ENCODE results near the gene TLE4.

- TF ChIP-seq CTCF (conservative IDR thresholded peaks at IDR 0.05 in 1 of 2, IDR thresholded peaks at IDR 0.05 in 1 of 2; ENCODE audit: extremely low read depth in 1 of 2, insufficient read depth in 1 of 2, low read depth in 1 of 2, low read length in 2 of 2) (no peak), EZH2 (IDR thresholded peaks at IDR 0.05; ENCODE audit: borderline replicate concordance, low read length) (no peak)
Measured at GRCh38 chr9:79762070-79762469, 190.3 kb downstream of the TLE4 start.
